GM19467 (cell line): ENCODE data around the gene AAMP.
"Not testable (repeated sequence)": the region's sequence is repeated elsewhere in the genome, so short reads cannot be mapped to it uniquely, and the experiment has no call there.

Source experiments
- ATAC-seq: cut with Tn5 transposase; IDR thresholded peaks from one replicate; pipeline ENCODE4 v1.9.1; 2021; ENCODE audit warnings: mild to moderate bottlenecking, moderate library complexity; ENCODE audit not compliant: unreplicated experiment

Gene AAMP, protein sequence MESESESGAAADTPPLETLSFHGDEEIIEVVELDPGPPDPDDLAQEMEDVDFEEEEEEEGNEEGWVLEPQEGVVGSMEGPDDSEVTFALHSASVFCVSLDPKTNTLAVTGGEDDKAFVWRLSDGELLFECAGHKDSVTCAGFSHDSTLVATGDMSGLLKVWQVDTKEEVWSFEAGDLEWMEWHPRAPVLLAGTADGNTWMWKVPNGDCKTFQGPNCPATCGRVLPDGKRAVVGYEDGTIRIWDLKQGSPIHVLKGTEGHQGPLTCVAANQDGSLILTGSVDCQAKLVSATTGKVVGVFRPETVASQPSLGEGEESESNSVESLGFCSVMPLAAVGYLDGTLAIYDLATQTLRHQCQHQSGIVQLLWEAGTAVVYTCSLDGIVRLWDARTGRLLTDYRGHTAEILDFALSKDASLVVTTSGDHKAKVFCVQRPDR

DNA sequence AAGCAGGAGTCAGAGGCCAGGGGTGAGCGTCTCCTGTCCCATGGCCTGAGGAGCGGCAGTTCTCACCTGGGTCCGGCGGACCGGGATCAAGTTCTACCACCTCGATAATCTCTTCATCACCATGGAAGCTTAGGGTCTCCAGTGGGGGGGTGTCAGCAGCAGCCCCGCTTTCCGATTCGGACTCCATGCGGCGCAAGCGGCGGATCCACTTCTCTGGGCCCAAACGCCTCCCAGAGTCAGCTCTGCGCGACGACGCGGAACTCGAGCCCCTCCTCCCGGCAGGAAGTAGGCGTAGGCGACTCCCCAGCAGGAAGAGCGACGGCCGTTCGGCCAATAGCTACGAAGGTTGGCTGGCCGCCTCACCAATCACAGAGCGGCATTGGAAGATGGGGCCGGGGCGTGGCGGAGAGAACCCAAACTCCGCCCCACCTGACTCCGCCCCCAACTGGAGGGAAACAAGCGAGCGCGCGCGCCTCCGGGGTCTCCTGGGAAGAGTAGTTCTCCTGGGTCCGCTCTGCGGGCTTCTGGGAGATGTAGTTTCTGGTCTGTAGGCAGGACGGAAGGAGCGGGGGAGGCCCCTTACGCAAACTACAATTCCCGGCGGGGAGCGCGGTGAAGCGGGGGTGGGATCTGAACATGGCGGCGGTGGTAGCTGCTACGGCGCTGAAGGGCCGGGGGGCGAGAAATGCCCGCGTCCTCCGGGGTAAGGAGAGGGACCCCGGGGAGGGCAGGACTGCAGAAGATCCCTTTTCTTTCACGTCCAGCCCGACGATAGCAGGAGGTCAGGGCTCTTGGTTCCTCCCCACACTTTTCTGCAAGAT lies at the start of gene AAMP, which contains the start of gene PNKD:
TSS of gene AAMP (minus strand) at position 238 of the 821 bp plus-strand sequence. CDS start at position 187, 51 bp downstream.
TSS of gene PNKD (plus strand) at position 620 of the 821 bp plus-strand sequence. CDS start at position 637, 17 bp downstream.
- ATAC-seq: peak; percentile 87

DNA sequence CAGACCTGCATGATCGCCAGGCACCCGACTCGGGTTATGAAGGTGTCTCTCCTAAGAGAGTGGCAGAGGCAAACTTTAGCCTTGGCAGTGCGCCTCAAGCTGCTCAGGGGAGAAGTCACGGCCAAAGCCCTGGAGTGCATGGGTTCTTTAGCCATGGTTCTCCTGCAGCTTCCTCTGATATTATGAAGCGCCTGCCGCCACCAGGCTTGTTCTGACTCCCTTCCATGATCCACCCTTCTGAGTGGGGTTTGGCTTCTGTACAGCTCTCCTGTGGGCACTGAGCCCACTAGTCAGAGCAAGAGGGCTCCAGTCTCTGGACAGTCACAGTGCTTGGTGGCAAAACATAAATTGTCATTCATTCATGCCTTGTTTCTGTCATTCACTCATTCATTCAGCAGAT lies 48.3 kb upstream of the AAMP start:
- no peak for ATAC-seq

GRCh38 chr2:218317835-218318234 lies 47.9 kb upstream of the AAMP start:
- no peak for ATAC-seq

DNA sequence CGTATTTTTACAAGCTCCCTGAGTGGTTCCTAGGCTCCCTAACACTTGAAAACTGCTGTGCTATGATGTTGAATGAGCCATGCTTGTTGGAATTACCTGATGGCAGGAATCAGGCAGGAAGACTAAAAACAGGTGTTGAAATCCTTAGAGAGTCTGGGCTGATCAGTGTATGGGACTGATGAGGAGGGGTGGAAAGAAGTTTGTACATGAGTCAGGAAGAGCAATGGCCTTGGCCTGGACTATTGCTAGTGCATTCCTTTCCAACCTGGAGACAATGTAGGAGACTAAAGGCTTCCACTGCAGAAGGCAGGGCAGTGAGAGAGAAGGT lies 47.3 kb upstream of the AAMP start:
- ATAC-seq: no peak

GRCh38 chr2:218315397-218315796 lies 45.5 kb upstream of the AAMP start:
- ATAC-seq: no peak

DNA sequence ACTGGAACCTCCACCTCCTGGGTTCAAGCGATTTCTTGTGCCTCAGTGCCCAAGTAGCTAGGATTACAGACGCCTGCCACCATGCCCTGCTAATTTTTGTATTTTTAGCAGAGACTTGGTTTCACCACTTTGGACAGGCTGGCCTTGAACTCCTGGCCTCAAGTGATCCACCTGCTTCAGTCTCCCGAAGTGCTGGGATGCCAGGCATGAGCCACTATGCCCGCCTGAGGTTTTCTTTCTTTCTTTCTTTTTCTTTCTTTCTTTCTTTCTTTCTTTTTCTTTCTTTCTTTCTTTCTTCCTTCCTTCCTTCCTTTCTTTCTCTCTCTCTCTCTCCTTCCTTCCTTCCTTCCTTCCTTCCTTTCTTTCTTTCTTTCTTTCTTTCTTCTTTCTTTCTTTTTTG lies 44.8 kb upstream of the AAMP start:
- not testable (repeated sequence) for ATAC-seq

DNA sequence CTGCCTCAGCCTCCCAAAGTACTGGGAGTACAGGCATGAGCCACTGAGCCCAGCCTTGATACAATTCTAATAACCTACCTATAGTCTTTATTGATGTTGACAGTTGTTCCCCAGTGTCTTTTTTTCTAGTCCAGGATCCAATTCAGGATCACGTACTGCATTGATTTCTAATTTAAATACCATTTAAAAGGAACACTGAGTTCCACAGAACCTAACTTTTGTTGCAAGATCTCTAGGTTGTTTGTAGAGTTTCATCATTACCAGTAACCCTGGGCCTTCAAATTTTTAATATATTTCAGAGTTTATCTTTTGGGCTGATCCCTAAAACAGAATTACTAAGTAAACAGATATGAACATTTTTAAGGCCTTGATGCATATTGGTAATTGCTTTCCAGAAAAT lies 43.4 kb upstream of the AAMP start:
- ATAC-seq: no peak

DNA sequence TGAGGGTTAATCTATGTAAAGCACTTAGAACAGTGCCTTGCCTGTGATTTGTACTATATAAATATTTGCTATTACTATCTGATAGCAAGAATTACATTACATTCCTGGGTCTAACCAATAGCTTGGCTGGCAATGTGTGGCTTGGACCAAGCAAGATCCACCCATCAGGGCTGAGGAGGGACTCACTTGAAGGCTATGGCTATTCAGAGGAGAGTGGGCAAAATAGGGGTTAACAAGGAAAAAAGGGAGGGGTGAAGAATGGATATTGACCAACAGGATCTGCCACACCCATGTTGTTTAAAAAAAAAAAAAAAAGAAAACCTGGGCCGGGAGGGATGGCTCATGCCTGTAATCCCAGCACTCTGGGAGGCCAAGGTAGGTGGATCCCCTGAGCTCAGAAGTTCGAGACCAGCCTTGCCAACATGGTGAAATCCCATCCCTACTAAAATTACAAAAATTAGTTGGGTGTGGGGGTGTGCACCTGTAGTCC lies 42.4 kb upstream of the AAMP start:
- no peak for ATAC-seq

GRCh38 chr2:218311541-218312266 lies 41.8 kb upstream of the AAMP start:
- not testable (repeated sequence) for ATAC-seq

GRCh38 chr2:218310853-218311540 lies 41.1 kb upstream of the AAMP start:
- ATAC-seq: no peak

DNA sequence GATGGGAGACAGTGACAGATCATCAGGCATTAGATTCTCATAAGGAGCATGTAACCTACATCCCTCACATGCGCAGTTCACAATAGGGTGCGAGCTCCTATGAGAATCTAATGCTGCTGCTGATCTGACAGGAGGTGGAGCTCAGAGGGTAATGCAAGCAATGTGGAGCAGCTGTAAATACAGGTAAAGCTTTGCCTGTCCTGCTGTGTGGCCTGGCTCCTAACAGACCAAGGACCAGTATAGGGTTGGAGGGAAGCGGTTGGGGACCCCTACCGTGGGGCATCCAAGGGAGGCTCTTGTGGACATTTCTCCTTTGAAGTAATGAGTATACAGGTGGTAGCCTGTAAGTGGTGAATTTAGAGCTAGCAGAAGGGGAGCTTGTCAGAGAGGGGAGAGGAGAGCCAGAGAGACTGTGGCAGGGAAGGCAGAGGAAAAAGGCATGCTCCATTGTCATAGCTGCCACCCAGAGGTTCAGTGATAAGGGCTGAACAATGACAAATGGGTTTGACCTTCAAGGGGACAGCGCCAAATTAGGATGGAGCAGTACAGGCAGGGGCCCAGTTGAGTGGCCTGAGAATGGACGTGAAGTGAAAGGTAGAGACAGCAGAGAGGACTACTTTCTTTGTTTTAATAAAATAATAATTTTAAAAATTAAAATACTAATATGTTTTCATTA lies 37.6 kb upstream of the AAMP start:
- ATAC-seq: no peak

DNA sequence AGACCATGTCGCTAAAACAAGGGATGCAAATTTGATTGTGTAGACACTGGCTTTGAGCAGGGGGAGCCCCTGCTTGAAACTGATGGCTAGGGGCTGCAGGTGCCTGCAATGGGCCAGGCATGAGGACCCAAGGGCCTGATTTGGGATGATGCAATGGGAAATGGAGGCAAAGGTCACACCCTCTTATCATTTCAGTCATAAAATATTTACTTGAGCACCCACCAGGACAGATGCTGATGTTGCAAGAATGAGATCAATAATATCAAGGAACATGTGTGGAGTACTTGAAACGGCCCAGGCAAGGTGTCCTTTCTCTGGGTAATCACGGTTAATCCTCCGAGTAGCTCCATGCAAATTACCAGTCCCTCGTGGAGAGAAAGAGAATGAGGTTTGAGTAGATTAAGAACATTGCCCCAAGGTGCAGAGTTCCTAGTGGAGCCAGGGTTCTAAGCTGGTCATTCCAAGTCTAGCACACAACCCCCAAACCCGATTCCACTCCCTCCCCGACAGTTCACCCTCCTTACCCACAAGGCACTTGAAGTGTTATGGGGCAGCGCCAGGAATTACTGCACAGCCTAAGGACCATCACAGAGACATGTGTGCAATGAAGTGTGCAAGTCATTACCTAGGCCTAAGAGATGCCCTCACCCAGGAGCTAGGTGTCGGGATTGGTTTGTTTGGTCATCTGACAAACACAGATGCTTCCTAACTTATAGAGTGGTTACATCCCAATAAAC lies 36.4 kb upstream of the AAMP start:
- no peak for ATAC-seq

DNA sequence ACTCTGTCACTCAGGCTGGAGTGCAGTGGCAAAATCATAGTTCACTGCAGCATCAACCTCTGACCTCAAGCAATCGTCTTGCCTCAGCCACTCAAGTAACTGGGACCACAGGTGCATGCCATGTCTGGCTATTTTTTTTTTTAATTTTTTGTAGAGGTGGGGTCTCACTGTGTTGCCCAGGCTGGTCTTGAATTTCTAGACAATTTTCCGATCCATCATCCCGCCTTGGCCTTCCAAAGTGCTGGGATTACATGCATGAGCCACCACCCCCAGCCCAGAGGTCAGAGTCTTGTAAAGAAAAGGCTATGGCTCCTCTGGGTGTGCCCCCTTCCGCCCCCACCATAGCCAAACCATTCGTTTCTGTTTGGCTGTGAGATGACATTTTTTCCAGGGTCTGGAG lies 35.4 kb upstream of the AAMP start:
- no peak for ATAC-seq

DNA sequence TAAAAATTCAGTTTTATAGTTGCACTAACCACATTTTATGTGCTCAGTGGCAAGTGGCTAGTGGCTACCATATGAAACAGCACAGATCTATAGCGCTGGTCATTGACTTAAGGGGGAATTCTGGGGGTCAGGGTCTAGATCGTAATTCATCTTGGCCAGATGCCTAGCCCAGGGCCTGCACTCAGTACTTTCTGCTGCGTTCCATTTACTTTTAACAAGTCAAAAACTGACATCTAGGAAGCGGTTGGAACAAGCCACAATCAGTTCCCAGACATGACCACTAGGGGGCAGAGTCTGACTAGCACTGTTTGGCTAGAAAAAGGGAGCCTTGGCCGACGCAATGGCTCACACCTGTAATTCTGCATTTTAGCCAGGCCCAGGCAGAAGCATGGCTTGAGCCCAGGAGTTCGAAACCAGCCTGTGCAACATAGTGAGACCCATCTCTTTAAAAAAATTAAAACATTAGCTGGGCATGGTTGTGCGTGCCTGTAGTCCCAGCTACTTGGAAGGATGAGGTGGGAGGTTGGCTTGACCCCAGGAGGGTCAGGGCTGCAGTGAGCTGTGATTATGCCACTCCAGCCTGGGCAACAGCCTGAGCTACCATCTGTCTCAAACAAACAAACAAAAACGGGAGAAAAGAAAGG lies 31.4 kb upstream of the AAMP start:
- no peak for ATAC-seq

DNA sequence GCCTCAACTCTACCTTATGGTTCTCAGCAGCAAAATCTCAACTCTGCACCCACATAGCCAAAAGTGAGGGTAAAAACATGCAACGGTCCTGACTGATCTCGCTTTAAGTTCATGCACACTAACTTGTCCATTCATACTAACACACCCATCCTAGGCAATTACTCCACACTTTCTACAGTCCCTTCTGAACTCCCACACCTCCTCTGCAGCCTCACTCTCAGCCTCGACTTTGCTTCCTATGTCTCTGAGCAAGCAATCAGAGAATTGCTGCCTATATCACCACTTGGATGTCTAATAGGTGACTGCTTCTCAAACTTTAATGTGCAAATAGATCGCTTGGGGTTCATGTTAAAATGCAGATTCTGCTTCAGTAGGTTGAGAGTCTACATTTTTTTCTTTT lies 30.2 kb upstream of the AAMP start:
- ATAC-seq: no peak

DNA sequence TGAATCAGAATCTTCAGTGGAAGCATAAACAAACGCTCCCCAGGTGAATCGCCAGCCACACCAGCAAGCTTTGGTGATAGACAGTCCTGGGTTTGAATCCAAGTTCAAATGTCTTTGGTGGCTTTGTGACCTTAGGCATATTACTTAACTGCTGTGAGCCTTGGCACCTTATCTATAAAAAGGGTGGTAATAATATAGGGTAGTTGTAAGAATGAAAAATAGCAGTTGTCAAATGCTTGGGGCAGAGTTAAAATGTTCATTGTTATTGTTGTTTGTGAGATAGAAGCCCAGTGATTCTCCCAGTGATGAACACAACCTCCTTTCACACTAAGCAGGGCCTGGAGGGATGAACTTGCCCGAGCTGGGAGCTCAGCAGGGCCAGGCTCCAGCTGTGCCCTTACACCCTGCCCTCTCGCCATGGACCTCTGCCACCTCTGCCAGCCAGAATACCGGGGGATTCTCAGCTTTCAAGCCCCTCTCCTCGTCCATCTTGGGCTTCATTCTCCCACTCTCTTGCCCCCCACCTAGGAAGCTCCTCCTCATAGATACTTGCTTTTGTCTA lies 28.5 kb upstream of the AAMP start:
- ATAC-seq: no peak

DNA sequence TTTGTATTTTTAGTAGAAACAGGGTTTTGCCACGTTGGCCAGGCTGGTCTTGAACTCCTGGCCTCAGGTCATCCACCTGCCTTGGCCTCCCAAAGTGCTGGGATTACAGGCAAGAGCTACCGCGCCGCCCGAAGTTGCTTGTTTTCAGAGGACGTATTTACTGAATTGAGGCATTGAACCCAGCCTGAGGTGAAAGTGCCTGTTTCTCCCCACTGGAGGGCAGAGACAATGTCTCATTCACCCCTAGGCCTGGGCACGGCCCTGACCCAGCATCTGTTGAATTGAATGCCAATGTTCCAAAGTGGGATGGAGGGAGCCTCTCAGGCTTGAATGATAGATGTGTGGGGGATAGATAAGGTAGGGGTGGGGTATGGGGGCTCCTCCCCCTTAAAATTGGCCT lies 26.9 kb upstream of the AAMP start:
- no peak for ATAC-seq

- no peak for ATAC-seq
Measured at GRCh38 chr2:218296200-218296599, 26.3 kb upstream of the AAMP start.

DNA sequence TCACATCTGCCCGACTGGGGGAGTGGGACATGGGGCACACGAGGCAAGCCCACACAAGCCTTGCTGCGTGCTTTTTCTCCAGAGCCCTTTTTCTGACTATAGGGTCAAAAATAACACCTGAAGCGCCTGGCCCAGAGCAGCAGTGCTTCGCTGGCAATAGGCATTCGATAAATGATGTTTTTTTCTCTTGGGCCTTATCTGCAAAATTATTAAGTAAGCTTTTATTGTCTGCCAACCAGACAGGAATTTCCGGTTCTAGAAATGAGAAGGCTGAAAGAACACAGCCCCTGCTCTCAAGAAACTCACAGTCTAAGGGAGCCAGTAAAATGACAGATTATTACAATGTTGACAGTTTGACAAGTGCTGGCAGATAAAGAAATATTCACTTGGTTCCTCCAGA lies 25.1 kb upstream of the AAMP start:
- no peak for ATAC-seq
